Activated CD8-positive, alpha-beta T cell treated with anti-CD3 and anti-CD28 coated beads for 36 hours (primary cell): ENCODE measurements around the gene SGMS1. TPM values are rescaled to one million over a fixed set of nuclear protein-coding genes. Genes with fewer than 3 reads are reported as not detected.

ENCODE experiments used
- ATAC-seq: fragments of 200-7000 bp; cut with Tn5 transposase; one replicate; pipeline ENCODE4 v1.10.0; 2021; ENCODE audit warnings: mild to moderate bottlenecking, moderate library complexity
- CTCF ChIA-PET: fragments of 350-600 bp; sonication (Branson Sonifier 250); formaldehyde crosslinking; loops from one replicate; lab custom pipeline; 2021; ENCODE audit warnings: antibody characterized with exemption; lab: Charles Lee
- POLR2A ChIA-PET: fragments of 350-600 bp; sonication (Branson Sonifier 250); formaldehyde crosslinking; loops from one replicate; lab custom pipeline; 2021; ENCODE audit warnings: antibody characterized with exemption; lab: Charles Lee
- DNase-seq: peaks from one replicate; pipeline ENCODE4 v3.0.0-alpha.2; 2020
- H3K27ac Mint-ChIP-seq: one replicate; pipeline ENCODE4 v1.8.0; 2021; ENCODE audit warnings: mild to moderate bottlenecking, mixed read lengths
- H3K27me3 Mint-ChIP-seq: one replicate; pipeline ENCODE4 v1.8.0; 2021; ENCODE audit warnings: mixed read lengths
- H3K36me3 Mint-ChIP-seq: one replicate; pipeline ENCODE4 v1.8.0; 2021; ENCODE audit warnings: low read depth, mixed read lengths
- H3K4me1 Mint-ChIP-seq: one replicate; pipeline ENCODE4 v1.8.0; 2021; ENCODE audit warnings: low read depth, mixed read lengths
- H3K4me3 Mint-ChIP-seq: one replicate; pipeline ENCODE4 v1.8.0; 2021; ENCODE audit warnings: mild to moderate bottlenecking, moderate library complexity, mixed read lengths
- H3K9me3 Mint-ChIP-seq: one replicate; pipeline ENCODE4 v1.8.0; 2021; ENCODE audit warnings: mixed read lengths
- CTCF ChIP-seq: fragments of 200-600 bp; IDR thresholded peaks from one replicate; pipeline ENCODE4 v1.8.0; 2022; ENCODE audit warnings: antibody characterized with exemption, mild to moderate bottlenecking
- intact Hi-C: fragments of 100-400 bp; cut with micrococcal nuclease; formaldehyde crosslinking; loops from one replicate; pipeline ENCODE4 v1.10.0; 2022
- total RNA-seq, 2 experiments: library from RNA; stranded (reverse); gene quantifications; one replicate each; pipeline ENCODE4 v1.2.3, GENCODE V29; 2021

The SGMS1 gene
- total RNA-seq, 2 experiments from 2014 or later = 9.0 to 10.6 TPM

GRCh38 chr10:50566150-50566549 lies 57.6 kb downstream of the SGMS1 start:
- intact Hi-C loops = no loop called here
- H3K9me3 Mint-ChIP-seq = no peaks in the 10 kb centered on the region
- ChIA-PET POLR2A (interaction anchor here (1.3 kb wide), 1 partner anchor 38 kb away, joined by 3 read pairs; no protein-coding TSS in a partner anchor), CTCF (no interaction called here)
- H3K27ac Mint-ChIP-seq = no peak overlapping the region
- H3K4me1 Mint-ChIP-seq = peaks cover 5% of the 10 kb centered on the region
- no peak overlapping the region for H3K4me3 Mint-ChIP-seq
- ATAC-seq (no peak), DNase-seq (no peak)
- no peaks in the 10 kb centered on the region for H3K27me3 Mint-ChIP-seq
- no peak for TF ChIP-seq CTCF
- H3K36me3 Mint-ChIP-seq = peaks cover 4% of the 10 kb centered on the region

DNA sequence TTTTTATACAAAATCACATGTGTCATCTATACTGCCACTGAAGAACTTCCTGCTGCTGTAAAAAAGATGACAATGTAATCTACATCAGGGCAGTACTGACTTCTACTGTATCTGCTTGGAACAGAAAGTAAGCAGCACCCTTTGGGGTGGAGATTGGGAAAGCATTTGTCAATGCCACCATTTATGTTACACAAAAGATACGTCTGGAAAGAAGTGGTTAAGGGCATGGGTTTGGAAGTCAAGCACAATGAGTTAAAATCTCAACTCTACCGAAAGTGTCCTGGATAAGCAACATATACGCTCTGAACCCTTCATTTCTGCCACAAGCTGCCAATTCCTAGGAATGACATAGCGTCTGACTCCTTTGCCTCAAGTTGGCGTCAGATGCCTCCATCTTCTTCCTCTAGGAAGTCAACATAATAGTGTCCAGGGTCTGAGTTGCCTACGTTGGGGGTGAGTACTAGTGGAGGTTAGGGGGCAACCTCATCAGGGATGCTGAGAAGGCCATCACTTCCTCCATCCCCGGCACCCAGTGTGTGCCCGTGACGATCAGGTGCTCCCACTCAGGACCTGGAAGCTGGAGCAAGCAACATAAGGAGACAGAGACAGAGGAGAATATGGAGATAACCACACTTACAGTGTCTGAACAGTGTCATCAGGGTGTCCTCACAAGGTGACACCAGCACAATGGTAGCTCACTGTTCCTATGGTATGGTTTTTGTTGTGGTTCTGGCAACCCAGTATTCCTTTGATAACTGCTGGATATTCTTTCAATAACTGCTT lies 58.3 kb downstream of the SGMS1 start:
- no peak for ATAC-seq
- intact Hi-C loops = no loop called here
- H3K4me3 Mint-ChIP-seq = no peak overlapping the region
- peaks cover 5% of the 10 kb centered on the region for H3K4me1 Mint-ChIP-seq
- H3K27me3 Mint-ChIP-seq = no peaks in the 10 kb centered on the region
- CTCF ChIA-PET = no interaction called here
- H3K27ac Mint-ChIP-seq = no peak overlapping the region
- no peaks in the 10 kb centered on the region for H3K9me3 Mint-ChIP-seq
- POLR2A ChIA-PET = interaction anchor here (1.3 kb wide), 1 partner anchor 37 kb away, joined by 3 read pairs; no protein-coding TSS in a partner anchor
- TF ChIP-seq CTCF = no peak
- DNase-seq = no peak
- H3K36me3 Mint-ChIP-seq = peaks cover 4% of the 10 kb centered on the region

- no peak overlapping the region for H3K4me3 Mint-ChIP-seq
- no peak for DNase-seq
Measured at GRCh38 chr10:50563906-50564305, 59.9 kb downstream of the SGMS1 start.

DNA sequence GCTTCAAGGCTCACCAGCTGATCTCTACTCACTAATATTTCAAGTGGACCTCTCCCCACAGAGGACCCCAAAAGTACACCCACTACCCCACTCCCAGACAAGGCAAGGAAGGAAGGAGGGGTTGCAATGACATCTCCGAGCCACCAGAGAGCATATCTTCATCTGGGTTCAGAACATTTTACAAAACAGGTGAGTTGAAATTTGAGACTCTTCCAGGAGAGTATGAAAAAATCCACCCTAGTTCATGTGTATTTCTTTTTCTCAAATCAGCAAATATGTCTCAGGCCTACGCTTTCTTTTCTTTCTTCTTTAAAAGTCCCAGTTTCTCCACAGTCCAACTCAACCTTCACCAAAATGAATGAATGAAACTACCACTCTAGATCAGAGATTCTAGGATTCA lies 61.9 kb downstream of the SGMS1 start:
- Mint-ChIP-seq H3K36me3 (no peaks in the 10 kb centered on the region), H3K4me3 (no peak overlapping the region), H3K27ac (no peak overlapping the region), H3K4me1 (peaks cover 10% of the 10 kb centered on the region), H3K27me3 (no peaks in the 10 kb centered on the region), H3K9me3 (no peaks in the 10 kb centered on the region)
- DNase-seq = no peak
- ChIA-PET POLR2A (no interaction called here), CTCF (interaction anchor here (0.7 to 1.4 kb wide), 11 partner anchors 8 to 90 kb away, joined by 3 to 7 read pairs (median 4); no protein-coding TSS in a partner anchor)
- peak; percentile 56 for TF ChIP-seq CTCF
- intact Hi-C loops = no loop called here
- ATAC-seq = no peak

More at GRCh38 chr10:50563906-50564305, 59.9 kb downstream of the SGMS1 start:
- Mint-ChIP-seq H3K27ac (no peak overlapping the region), H3K36me3 (peaks cover 2% of the 10 kb centered on the region), H3K27me3 (no peaks in the 10 kb centered on the region), H3K4me1 (peaks cover 9% of the 10 kb centered on the region), H3K9me3 (no peaks in the 10 kb centered on the region)
- TF ChIP-seq CTCF = no peak
- intact Hi-C loops = no loop called here
- ChIA-PET POLR2A (no interaction called here), CTCF (no interaction called here)
- ATAC-seq = no peak

DNA sequence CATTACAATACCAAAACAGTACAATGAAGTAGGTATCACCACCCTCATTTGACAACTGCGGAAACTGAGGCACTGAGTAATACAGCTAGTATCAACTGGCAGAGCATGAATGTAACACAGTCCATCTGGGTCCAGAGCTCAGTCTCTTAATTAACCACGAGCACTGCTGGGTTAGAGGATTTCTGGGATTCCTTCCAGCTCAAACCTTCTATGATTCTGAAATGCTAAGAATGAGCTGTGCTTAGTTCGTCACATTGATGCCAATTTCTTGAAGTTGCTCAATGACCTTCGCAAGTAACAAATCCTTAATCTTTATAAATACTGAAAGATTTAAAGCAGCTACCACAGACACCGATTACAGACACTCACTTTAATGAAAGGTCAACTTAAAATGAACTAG lies 62.5 kb downstream of the SGMS1 start:
- ChIA-PET POLR2A (no interaction called here), CTCF (interaction anchor here (0.7 to 1.1 kb wide), 11 partner anchors 8 to 338 kb away, joined by 3 to 7 read pairs (median 4); no protein-coding TSS in a partner anchor)
- TF ChIP-seq CTCF = no peak
- H3K4me3 Mint-ChIP-seq = no peak overlapping the region
- peaks cover 10% of the 10 kb centered on the region for H3K4me1 Mint-ChIP-seq
- intact Hi-C loops = no loop called here
- H3K27ac Mint-ChIP-seq = no peak overlapping the region
- H3K27me3 Mint-ChIP-seq = no peaks in the 10 kb centered on the region
- no peaks in the 10 kb centered on the region for H3K36me3 Mint-ChIP-seq
- DNase-seq = no peak
- no peak for ATAC-seq
- no peaks in the 10 kb centered on the region for H3K9me3 Mint-ChIP-seq
